ENCODE data around the gene HBD. TPM values are rescaled to one million over a fixed set of nuclear protein-coding genes. Genes with fewer than 3 reads are reported as not detected.

The HBD gene
- polyA plus RNA-seq (2012; ENCODE audit: insufficient read depth, insufficient read length) = not detected

DNA sequence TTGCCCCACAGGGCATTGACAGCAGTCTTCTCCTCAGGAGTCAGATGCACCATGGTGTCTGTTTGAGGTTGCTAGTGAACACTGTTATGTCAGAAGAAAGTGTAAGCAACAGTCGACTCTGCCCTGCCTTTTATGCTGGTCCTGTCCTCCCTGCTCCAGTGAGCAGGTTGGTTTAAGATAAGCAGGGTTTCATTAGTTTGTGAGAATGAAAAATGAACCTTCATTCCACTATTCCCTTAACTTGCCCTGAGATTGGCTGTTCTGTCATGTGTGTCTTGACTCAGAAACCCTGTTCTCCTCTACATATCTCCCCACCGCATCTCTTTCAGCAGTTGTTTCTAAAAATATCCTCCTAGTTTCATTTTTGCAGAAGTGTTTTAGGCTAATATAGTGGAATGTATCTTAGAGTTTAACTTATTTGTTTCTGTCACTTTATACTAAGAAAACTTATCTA is at the start of gene HBD:
Gene HBD (minus strand): TSS at position 103 of the 454 bp plus-strand sequence. CDS start 50 bp downstream, at position 53.
- DNase-seq (ENCODE audit: low read depth, low spot score) = peak; percentile 20
- no peak within 1 kb of the TSS for H3K4me3 ChIP-seq (ENCODE audit: low read length)

DNA sequence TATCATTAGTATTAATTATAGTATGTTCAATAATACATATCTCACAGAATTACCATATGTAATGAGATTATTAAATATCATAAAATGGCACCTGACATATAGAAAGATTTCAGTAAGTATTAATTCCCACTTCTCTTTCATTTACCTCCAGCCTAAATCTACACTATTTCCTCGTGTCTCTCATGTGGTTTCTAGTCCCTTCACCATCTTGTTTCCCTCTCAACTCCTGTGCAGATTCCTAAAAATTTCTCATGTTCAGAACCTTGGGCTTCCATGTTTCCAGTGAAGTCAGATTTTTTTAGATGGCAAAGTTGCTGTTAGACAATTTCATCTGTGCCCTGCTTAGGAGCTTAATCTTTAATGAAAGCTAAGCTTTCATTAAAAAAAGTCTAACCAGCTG is 49.6 kb upstream of the HBD start:
- H3K4me3 ChIP-seq (ENCODE audit: low read length) = no peak overlapping the region
- DNase-seq (ENCODE audit: low read depth, low spot score) = no peak

DNA sequence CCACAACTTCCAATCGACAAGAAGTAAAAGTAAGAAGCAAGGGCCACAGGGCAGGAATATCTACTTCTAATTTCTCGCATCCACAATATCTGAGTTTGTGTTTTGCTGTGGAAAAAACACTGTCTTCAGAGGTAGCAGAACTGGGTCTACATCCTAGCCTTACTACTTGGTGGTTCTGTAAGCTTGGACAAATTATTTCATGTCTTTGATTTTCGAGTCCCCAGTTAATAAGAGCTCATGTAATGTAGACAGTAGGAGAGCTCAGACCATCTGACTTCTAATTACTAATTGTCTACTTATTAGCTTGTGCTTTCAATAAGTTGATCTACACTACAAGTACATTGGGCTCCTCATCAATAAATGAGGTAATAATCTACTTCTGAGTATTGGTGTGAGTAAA is 48.8 kb upstream of the HBD start:
- DNase-seq (ENCODE audit: low read depth, low spot score) = no peak
- H3K4me3 ChIP-seq (ENCODE audit: low read length) = no peak overlapping the region

DNA sequence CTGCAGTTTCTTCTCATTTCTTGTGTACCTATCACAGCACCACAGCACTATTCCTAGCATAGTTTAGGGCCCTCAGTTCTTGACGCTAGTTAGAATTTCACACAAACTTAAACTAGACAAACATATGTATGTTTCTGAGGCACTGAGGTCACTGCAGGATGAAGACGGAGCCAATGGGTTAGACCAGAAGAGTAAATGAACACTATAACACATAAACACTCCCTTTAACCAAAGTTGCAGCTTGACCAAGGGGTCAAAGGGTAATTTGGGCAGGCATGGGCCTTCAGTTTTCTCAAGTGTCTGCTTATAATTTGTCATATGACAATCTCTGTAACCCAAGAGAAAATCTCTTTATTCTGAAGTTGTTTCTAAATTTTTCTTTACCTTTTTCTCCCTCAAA is 48.3 kb upstream of the HBD start:
- no peak overlapping the region for H3K4me3 ChIP-seq (ENCODE audit: low read length)
- DNase-seq (ENCODE audit: low read depth, low spot score) = no peak

DNA sequence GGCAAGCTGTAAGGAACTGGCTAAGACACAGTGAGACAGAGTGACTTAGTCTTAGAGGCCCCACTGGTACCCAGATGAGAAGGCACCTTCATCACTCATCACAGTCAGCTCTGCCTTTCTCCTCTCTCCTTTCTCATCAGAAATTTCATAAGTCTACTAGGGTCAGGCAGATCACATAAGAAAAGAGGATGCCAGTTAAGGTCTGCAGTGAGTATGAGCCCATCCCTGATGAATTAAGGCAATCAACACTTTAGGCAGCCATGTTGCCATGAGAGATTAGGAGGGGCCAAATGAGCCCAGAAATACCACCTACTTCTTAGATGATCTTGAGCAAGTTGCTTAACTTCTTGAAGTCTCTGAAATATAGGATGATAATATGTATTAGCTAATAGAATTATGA is 47.3 kb upstream of the HBD start:
- no peak for DNase-seq (ENCODE audit: low read depth, low spot score)

DNA sequence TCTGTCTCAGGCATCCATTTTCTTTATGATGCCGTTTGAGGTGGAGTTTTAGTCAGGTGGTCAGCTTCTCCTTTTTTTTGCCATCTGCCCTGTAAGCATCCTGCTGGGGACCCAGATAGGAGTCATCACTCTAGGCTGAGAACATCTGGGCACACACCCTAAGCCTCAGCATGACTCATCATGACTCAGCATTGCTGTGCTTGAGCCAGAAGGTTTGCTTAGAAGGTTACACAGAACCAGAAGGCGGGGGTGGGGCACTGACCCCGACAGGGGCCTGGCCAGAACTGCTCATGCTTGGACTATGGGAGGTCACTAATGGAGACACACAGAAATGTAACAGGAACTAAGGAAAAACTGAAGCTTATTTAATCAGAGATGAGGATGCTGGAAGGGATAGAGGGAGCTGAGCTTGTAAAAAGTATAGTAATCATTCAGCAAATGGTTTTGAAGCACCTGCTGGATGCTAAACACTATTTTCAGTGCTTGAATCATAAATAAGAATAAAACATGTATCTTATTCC is 46.4 kb upstream of the HBD start:
- H3K4me3 ChIP-seq (ENCODE audit: low read length) = no peak overlapping the region
- no peak for DNase-seq (ENCODE audit: low read depth, low spot score)

More for the DNA sequence above, 47.3 kb upstream of the HBD start:
- H3K4me3 ChIP-seq (ENCODE audit: low read length) = no peak overlapping the region

DNA sequence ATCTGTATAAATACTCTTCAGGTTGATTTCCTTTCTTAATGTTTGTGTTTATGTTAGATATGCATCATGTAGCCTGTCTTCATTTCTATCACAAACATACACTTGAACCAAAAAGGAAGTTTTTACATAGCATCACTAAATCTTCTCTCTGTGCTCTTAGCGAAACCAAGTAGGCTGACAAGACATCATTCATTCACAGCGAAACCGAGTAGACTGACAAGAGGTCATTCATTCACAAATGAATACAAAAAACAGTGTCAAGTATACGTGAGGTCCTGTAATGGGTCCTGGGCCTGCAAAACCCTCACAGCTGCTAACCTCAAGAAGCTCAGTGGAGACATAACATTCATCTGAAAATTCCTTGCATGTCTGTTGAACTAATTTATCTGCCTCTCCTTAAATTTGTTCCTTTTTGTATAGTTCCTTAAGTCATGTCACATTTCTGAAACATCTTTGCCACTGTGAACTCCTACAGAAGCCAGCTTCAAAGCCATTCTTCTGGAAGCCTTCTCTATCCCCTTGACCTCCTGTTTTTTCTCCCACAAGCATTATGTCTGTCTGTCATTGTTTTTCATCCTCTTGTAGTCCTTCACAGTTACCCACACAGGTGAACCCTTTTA is 45.3 kb upstream of the HBD start:
- no peak for DNase-seq (ENCODE audit: low read depth, low spot score)
- no peak overlapping the region for H3K4me3 ChIP-seq (ENCODE audit: low read length)

DNA sequence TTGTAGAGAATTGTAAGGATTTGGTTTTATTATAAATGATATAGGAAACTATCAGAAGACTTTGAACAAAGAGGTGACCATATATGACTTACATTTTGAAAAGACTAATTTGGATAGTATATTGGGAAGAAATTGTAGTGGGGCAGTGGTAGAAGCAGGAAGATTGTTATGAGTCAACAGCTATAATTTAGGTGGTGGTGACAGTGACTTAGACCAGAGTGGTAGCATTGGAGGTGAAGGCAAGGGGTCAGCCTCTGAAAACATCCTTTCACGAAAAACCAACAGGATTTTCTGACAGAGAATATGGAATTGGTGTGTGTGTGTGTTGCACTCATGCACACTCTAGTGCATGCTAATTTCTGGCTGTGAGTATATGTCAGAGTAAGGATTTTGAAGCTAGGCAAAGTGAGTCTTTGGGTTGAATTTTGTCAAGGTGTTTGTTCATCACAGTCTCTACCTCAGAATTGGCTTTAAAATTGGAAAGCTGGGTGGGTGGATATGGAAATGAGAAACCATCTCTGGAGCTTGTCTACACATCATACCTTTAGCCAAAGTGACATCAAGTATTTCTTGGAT is 43.6 kb upstream of the HBD start:
- H3K4me3 ChIP-seq (ENCODE audit: low read length) = no peak overlapping the region
- no peak for DNase-seq (ENCODE audit: low read depth, low spot score)

DNA sequence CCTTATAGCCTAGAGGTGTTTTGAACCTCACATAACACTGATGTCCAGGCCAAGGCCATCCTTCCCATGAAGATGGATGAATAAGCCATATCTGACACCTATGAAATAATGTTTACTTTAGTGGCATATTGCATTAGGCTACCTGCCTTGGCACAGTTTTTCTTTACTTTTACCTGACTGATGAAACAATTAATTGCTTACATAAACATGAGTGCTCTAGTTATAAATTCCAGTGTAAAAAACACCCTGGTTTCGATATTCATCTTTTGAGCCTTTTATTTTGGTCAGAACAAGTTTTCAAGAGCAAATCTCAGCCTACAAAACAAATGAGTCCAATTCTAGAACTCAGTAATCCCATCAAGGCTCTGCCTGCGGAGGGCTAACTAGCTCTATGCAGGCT is 42.4 kb upstream of the HBD start:
- H3K4me3 ChIP-seq (ENCODE audit: low read length) = no peak overlapping the region
- no peak for DNase-seq (ENCODE audit: low read depth, low spot score)

DNA sequence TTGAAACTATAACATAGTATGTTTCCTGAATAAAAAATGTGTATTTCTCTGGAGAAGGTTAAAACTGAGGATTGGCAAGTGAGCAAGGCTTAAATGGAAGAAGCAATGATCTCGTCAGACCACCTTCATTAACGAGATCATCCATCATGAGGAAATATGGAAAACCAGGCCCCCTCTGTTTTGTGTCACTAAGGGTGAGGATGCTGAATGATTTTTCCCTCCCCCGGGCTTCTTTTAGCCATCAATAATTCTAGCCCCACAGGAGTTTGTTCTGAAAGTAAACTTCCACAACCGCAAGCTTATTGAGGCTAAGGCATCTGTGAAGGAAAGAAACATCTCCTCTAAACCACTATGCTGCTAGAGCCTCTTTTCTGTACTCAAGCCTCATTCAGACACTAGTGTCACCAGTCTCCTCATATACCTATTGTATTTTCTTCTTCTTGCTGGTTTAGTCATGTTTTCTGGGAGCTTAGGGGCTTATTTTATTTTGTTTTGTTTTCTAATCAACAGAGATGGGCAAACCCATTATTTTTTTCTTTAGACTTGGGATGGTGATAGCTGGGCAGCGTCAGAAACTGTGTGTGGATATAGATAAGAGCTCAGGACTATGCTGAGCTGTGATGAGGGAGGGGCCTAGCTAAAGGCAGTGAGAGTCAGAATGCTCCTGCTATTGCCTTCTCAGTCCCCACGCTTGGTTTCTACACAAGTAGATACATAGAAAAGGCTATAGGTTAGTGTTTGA is 41.3 kb upstream of the HBD start:
- H3K4me3 ChIP-seq (ENCODE audit: low read length) = no peak overlapping the region
- no peak for DNase-seq (ENCODE audit: low read depth, low spot score)

DNA sequence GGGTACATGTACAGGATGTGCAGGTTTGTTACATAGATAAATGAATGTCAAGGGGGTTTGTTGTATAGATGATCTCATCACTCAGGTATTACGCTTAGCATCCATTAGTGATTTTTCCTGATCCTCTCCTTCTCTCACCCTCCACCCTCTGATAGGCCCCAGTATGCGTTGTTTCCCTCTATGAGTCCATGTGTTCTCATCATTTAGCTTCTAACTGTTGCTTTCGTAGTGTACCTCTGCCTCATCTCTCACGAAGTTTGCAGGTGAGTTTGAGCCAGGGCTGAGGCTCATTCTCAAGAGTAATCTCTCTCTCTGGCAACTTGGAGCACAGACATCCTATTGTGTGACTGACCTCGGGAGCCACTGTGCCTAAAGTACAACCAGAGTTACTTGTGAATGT is 40.1 kb upstream of the HBD start:
- H3K4me3 ChIP-seq (ENCODE audit: low read length) = no peak overlapping the region
- DNase-seq (ENCODE audit: low read depth, low spot score) = no peak

DNA sequence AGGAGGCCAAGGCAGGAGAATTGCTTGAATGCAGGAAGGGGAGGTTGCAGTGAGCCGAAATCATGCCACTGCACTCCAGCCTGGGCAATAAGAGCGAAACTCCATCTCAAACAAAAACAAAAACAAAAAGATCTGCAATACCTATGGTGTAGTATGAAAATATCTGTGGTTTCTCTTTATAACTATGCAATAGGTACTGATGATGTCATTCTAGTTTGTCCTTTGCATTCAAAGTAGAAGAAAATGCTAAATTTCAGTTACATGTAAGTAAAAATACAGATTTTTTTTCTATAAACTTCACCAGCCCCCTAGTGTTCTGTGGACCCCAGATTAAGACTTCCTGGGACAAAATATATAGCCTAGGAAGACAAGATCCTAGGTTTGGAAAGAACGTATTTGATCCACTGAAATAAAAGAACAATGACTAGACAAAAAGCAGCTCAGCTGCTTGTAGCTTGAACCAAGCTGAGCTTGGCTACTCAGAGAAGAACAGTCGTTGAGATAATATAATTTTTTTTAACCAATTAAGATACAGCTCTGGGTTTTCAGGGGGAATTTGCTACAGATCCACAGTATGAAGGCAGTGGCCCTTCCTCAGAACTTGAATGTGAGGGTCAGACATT is 38.2 kb upstream of the HBD start:
- no peak for DNase-seq (ENCODE audit: low read depth, low spot score)
- H3K4me3 ChIP-seq (ENCODE audit: low read length) = no peak overlapping the region

DNA sequence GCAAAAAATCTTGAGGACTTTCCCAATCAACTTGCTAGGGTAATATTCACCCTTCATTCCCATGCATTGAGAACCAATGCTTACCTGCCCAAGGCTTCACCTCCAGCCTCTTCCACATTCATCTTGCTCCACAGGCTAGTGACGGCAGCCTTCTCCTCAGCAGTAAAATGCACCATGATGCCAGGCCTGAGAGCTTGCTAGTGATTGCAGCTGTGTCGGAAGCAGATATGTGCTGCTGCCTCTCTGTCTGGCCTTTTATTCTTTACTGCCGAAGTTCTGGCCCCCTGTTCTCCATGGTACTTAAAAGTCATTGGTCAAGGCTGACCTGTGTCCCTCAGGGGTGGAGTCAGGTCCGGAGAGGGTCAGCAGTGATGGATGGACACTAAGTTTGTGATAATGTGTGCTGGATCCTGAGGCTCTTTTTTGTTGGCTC is 35.4 kb upstream of the HBD start, which contains the start of gene HBE1:
Gene HBE1 (minus strand): TSS at position 231 of the 433 bp plus-strand sequence. CDS start 55 bp downstream, at position 176.
- DNase-seq (ENCODE audit: low read depth, low spot score) = no peak
- no peak within 1 kb of the TSS for H3K4me3 ChIP-seq (ENCODE audit: low read length)

DNA sequence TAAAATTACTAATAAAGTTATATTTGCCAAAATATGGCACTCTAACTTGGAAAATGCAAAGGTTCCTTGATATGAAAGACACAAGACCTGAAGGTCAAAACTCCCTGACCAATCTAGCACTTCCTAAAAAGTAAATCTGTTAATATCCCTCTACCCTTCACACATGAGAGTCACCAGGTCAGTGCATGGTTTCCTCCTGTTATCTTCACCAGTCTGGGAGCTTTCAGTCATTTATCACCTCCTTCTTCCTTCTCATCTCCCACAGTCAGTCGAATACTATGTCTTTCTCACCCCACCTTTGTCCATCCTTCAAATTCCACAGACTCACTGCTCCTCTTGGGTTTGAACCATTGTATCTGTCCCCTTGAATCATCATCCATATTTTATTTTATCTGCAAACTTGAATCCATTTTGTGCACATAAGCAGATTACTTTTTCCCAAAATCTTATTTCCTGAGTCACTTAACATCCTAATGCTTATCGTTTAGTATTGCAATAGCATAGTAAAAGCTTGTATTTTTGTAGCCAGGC is 32.8 kb upstream of the HBD start:
- no peak for DNase-seq (ENCODE audit: low read depth, low spot score)
- H3K4me3 ChIP-seq (ENCODE audit: low read length) = no peak overlapping the region

DNA sequence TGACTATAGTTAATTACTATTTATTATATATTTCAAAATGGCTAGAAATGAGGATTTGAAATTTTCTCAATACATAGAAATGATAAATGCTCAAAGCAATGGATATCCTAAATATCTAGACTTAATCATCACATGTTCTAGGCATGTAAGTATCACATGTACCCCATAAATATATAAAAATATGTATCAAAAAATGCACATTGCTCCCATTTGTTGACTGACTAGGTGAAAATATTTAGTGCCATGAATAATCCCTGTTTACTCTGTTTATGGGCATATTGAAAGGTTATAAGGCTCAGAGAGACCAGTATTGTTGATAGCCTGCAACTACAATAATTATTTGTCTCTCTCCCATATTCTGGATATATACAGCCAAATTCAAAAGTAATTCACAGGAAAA is 32.3 kb upstream of the HBD start:
- no peak overlapping the region for H3K4me3 ChIP-seq (ENCODE audit: low read length)
- no peak for DNase-seq (ENCODE audit: low read depth, low spot score)

DNA sequence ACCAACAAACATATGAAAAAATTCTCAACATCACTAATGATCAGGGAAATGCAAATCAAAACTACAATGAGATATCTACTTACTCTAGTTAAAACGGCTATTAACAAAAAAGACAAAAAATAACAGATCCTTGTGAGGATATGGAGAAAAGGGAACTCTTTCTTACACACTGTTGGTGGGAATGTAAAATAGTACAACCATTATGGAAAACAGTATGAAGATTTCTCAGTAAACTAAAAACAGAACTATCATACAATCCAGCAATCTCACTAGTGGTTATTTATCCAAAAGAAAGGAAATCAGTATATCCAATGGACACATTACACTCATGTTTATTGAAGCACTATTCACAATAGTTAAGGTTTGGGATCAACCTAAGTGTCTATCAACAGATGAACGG is 31.5 kb upstream of the HBD start:
- H3K4me3 ChIP-seq (ENCODE audit: low read length) = no peak overlapping the region
- no peak for DNase-seq (ENCODE audit: low read depth, low spot score)

DNA sequence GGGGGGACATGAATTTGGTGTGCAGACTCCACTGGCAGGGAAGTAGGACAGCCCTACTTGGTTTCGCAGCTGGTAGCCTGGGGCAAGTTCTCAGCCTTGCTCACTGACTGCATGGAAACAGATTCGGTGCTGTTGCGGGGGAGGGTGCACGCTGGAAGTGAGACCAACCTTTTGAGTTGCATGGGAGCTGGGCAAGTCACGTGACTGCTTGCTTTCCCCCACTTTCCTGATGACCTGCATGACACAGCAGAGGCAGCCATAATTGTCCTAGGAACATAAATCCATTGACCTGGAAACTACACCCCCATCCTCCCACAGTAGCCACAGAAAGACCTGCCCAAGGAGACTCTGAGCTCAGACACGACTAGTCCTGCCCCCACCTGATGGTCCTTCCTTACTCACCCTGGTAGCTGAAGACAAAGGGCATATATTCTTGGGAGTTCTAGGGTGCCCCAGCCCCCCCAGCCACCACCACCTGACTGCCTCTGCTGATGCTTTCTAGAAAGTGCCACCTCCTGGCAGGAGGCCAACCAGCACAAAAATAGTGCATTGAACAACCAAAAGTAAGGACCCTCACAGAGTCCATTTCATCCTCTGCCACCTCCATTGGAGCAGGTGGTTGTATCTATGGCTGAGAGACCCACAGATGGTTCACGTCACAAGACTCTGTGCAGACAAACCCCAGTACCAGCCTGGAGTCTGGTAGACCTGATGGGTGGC is 24.4 kb upstream of the HBD start:
- no peak overlapping the region for H3K4me3 ChIP-seq (ENCODE audit: low read length)
- no peak for DNase-seq (ENCODE audit: low read depth, low spot score)

DNA sequence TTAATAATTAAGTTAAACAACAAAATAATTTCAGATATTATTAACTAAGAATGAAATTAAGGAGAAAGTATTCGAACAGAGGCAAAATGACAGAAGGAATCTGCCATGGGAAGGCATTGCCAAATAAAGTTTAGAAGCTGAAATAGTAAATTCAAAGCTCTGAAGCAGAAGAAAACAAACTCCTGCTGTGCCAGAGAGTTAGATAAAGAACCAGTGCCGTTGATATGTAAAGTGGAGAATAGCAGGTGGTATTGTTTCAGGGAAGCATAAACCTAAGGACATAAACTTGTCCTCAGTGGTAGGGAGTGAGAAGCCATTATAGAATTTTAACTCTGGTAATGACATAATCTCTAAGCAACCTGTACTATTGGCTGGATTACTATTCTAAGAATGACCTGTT is 23.0 kb upstream of the HBD start:
- no peak for DNase-seq (ENCODE audit: low read depth, low spot score)

More for the DNA sequence above, 23.0 kb upstream of the HBD start:
- H3K4me3 ChIP-seq (ENCODE audit: low read length) = no peak overlapping the region

Measured in Jurkat, Clone E6-1 (cell line).